Endodermal cell (in vitro differentiated cells): ENCODE measurements around the gene OR13J1. TPM values are rescaled to one million over a fixed set of nuclear protein-coding genes. Genes with fewer than 3 reads are reported as not detected.
A peak's percentile ranks its signal among the peaks of the same experiment; 100 is the strongest.

Experiments
- DNase-seq: peaks from one replicate; pipeline ENCODE4 v3.0.0-alpha.2; 2017
- H3K27ac ChIP-seq: 2 replicates; pipeline ENCODE4 v1.5.1; 2013; ENCODE audit warnings: mild to moderate bottlenecking, low read depth, low read length, moderate library complexity
- H3K27me3 ChIP-seq: 2 replicates; pipeline ENCODE4 v1.6.1; 2013; ENCODE audit warnings: mild to moderate bottlenecking, low read length, moderate library complexity; ENCODE audit not compliant: insufficient read depth, control insufficient read depth, poor library complexity, severe bottlenecking
- H3K36me3 ChIP-seq: 2 replicates; pipeline ENCODE4 v1.7.0; 2013; ENCODE audit warnings: mild to moderate bottlenecking, low read length, moderate library complexity; ENCODE audit not compliant: control insufficient read depth, insufficient read depth
- H3K4me1 ChIP-seq: one replicate; pipeline ENCODE4 v1.7.0; 2013; ENCODE audit warnings: low read length; ENCODE audit not compliant: control insufficient read depth, insufficient read depth
- H3K4me3 ChIP-seq: 2 replicates; pipeline ENCODE4 v1.5.1; 2013; ENCODE audit warnings: mild to moderate bottlenecking, low read length, moderate library complexity
- H3K9ac ChIP-seq: 2 replicates; pipeline ENCODE4 v1.6.1; 2013; ENCODE audit warnings: mild to moderate bottlenecking, low read length, moderate library complexity; ENCODE audit not compliant: poor library complexity, severe bottlenecking; ENCODE audit errors: extremely low read depth
- H3K9me3 ChIP-seq: 2 replicates; pipeline ENCODE4 v1.6.1; 2013; ENCODE audit warnings: mild to moderate bottlenecking, low read length, moderate library complexity; ENCODE audit not compliant: control insufficient read depth
- H3K27ac Mint-ChIP-seq: 2 replicates; pipeline ENCODE4 v1.8.0; 2020; ENCODE audit warnings: mixed read lengths
- H3K27me3 Mint-ChIP-seq: 2 replicates; pipeline ENCODE4 v1.8.0; 2021; ENCODE audit warnings: mild to moderate bottlenecking, mixed read lengths; ENCODE audit not compliant: insufficient read depth
- H3K36me3 Mint-ChIP-seq: 2 replicates; pipeline ENCODE4 v1.8.0; 2020; ENCODE audit warnings: low read depth, mixed read lengths
- H3K4me1 Mint-ChIP-seq: 2 replicates; pipeline ENCODE4 v1.8.0; 2020; ENCODE audit warnings: mixed read lengths
- H3K4me3 Mint-ChIP-seq: 2 replicates; pipeline ENCODE4 v1.8.0; 2020; ENCODE audit warnings: mild to moderate bottlenecking, moderate library complexity, mixed read lengths
- H3K9me3 Mint-ChIP-seq: 2 replicates; pipeline ENCODE4 v1.8.0; 2020; ENCODE audit warnings: mild to moderate bottlenecking, mixed read lengths
- WGBS, 2 experiments: methylation state at CpG; one replicate each; pipeline versions ENCODE4 v1.1.5 to v1.1.7; 2013; ENCODE audit warnings: missing lambda C conversion rate in 2 of 2, mixed read lengths in 1 of 2; ENCODE audit not compliant: insufficient coverage in 1 of 2, insufficient read length in 1 of 2; 5-methylcytosine and 5-hydroxymethylcytosine counted together
- total RNA-seq, 2 donors: library from RNA; stranded (reverse); fragmentation: NEBNext Ultra II Directional in 1 of 2; extraction: Animal tissue kit (Norgen Biotek cat#: 25700) in 1 of 2; gene quantifications; 2 replicates in 1 of 2; 3 replicates in 1 of 2; pipeline ENCODE4 v1.2.1, GENCODE V29; 2021
- TF ChIP-seq, protein P1 (sequence below): fragments of 200-600 bp; sonication (generic); conservative IDR thresholded peaks from 2 replicates; pipeline ENCODE4 v1.5.0; 2021; ENCODE audit warnings: antibody characterized with exemption, mild to moderate bottlenecking

OR13J1 gene
- total RNA-seq, 2 donors from 2014 or later, result not detected

DNA sequence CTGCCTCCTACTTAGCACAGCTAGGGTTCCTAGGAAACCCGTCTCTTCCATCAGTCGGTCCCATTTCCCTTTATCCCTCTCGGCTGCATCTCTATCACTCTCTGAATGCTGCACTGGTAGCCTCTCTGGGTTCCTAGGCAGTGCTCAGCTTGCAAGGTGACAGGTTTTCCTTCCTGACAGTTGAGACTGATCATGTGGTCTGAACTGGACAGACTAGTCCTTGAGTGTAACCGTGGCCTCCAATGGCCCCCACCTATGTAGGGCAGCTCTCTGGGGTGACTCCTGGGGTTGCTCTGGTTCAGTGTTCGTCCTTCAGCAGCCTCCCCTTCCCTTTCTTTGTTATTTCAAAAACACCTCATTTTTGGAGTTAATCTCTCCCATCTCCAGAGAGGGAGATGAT is 37.4 kb downstream of the OR13J1 start:
- Histone ChIP-seq H3K4me1 (no peaks in the 10 kb centered on the region), H3K9ac (no peak overlapping the region), H3K27me3 (no peaks in the 10 kb centered on the region), H3K9me3 (no peaks in the 10 kb centered on the region), H3K27ac (no peak overlapping the region), H3K36me3 (no peaks in the 10 kb centered on the region), H3K4me3 (no peak overlapping the region)
- Mint-ChIP-seq H3K27ac (no peak overlapping the region), H3K9me3 (no peaks in the 10 kb centered on the region), H3K4me1 (peaks cover 10% of the 10 kb centered on the region), H3K4me3 (no peak overlapping the region), H3K36me3 (no peaks in the 10 kb centered on the region), H3K27me3 (peaks cover 9% of the 10 kb centered on the region)
- no peak for DNase-seq
- TF ChIP-seq, protein P1, sequence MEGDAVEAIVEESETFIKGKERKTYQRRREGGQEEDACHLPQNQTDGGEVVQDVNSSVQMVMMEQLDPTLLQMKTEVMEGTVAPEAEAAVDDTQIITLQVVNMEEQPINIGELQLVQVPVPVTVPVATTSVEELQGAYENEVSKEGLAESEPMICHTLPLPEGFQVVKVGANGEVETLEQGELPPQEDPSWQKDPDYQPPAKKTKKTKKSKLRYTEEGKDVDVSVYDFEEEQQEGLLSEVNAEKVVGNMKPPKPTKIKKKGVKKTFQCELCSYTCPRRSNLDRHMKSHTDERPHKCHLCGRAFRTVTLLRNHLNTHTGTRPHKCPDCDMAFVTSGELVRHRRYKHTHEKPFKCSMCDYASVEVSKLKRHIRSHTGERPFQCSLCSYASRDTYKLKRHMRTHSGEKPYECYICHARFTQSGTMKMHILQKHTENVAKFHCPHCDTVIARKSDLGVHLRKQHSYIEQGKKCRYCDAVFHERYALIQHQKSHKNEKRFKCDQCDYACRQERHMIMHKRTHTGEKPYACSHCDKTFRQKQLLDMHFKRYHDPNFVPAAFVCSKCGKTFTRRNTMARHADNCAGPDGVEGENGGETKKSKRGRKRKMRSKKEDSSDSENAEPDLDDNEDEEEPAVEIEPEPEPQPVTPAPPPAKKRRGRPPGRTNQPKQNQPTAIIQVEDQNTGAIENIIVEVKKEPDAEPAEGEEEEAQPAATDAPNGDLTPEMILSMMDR, result no peak
- 86 to 92% methylated on average over 4 to 5 of the region's 5 CpGs for WGBS, 2 experiments

DNA sequence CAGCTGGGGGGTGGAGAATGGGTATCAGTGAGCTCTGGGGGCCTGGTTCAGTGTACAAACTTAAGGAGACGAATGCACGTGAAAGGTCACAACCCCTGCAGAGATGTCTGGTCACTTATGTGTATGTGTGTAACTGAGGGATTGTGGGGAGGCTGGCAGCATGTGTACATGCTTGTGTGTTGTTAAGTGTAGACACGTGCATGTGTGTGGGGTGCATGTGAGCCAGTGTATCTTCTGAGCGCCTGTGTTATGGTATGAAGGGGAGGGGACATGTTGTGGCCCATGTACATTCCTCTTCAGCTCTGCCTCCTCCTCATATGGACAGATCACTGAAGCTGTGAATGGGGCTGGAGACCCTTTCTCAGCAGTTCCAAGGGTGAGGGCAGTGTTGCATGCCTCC is 39.2 kb downstream of the OR13J1 start:
- WGBS, 2 experiments, result 86 to 97% methylated on average over 3 to 4 of the region's 4 CpGs
- Histone ChIP-seq H3K27ac (no peak overlapping the region), H3K9ac (no peak overlapping the region), H3K4me3 (no peak overlapping the region), H3K27me3 (no peaks in the 10 kb centered on the region), H3K4me1 (no peaks in the 10 kb centered on the region), H3K9me3 (no peaks in the 10 kb centered on the region), H3K36me3 (no peaks in the 10 kb centered on the region)
- no peak overlapping the region for H3K27ac Mint-ChIP-seq
- peaks cover 8% of the 10 kb centered on the region for H3K27me3 Mint-ChIP-seq
- no peaks in the 10 kb centered on the region for H3K36me3 Mint-ChIP-seq
- peaks cover 12% of the 10 kb centered on the region for H3K4me1 Mint-ChIP-seq
- no peak overlapping the region for H3K4me3 Mint-ChIP-seq
- H3K9me3 Mint-ChIP-seq, result no peaks in the 10 kb centered on the region
- TF ChIP-seq, protein P1, result no peak
- DNase-seq, result no peak

DNA sequence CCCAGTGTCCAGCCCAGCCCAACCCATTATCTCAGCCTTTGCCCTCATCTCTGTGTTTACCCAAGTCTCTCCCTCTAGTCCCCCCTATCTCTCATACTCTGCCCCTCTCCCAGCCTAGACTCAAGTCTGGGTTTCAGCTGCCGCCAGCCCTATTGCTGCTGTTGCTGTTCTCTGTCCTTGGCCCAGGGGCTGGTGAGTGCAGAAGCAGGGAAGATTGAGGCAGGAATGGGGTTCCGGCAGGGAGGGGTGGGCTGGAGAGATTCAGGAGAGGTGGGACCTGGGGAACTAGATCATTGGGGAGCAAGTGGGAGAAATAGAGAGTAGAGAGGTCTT is 40.5 kb downstream of the OR13J1 start:
- H3K27ac Mint-ChIP-seq, result peak overlapping the region; percentile 10
- H3K9me3 Mint-ChIP-seq, result no peaks in the 10 kb centered on the region

More for the DNA sequence above, 40.5 kb downstream of the OR13J1 start:
- Histone ChIP-seq H3K9me3 (no peaks in the 10 kb centered on the region), H3K4me1 (no peaks in the 10 kb centered on the region), H3K9ac (peak overlapping the region; percentile 33), H3K36me3 (no peaks in the 10 kb centered on the region), H3K4me3 (peak overlapping the region; percentile 83), H3K27me3 (no peaks in the 10 kb centered on the region), H3K27ac (no peak overlapping the region)
- no peak for DNase-seq
- Mint-ChIP-seq H3K36me3 (no peaks in the 10 kb centered on the region), H3K4me3 (peak overlapping the region; percentile 75), H3K4me1 (peaks cover 13% of the 10 kb centered on the region), H3K27me3 (peaks cover 8% of the 10 kb centered on the region)
- TF ChIP-seq, protein P1, result no peak
- 72% methylated on average over 2 of the region's 2 CpGs; no CpG with 5 or more reads in 1 of the 2 experiments for WGBS, 2 experiments
